Activated B cell treated with CpG ODN at 0.5 μM for 24 hours (primary cell): ENCODE data around the gene CDH20. TPM values are rescaled to one million over a fixed set of nuclear protein-coding genes. Genes with fewer than 3 reads are reported as not detected.

Experiments used
- ATAC-seq: fragments of 200-7000 bp; cut with Tn5 transposase; one replicate; pipeline ENCODE4 v1.10.0; 2021; ENCODE audit warnings: low read depth, mild to moderate bottlenecking, moderate library complexity
- CTCF ChIA-PET: fragments of 350-600 bp; sonication (Branson Sonifier 250); formaldehyde crosslinking; loops from one replicate; lab custom pipeline; 2021; ENCODE audit warnings: antibody characterized with exemption; lab: Charles Lee
- POLR2A ChIA-PET: fragments of 350-600 bp; sonication (Branson Sonifier 250); formaldehyde crosslinking; loops from one replicate; lab custom pipeline; 2021; ENCODE audit warnings: antibody characterized with exemption; lab: Charles Lee
- DNase-seq: peaks from one replicate; pipeline ENCODE4 v3.0.0; 2022
- H3K27ac Mint-ChIP-seq: one replicate; pipeline ENCODE4 v1.8.0; 2020; ENCODE audit warnings: mixed read lengths
- H3K27me3 Mint-ChIP-seq: one replicate; pipeline ENCODE4 v1.8.0; 2021; ENCODE audit warnings: mixed read lengths
- H3K36me3 Mint-ChIP-seq: one replicate; pipeline ENCODE4 v1.8.0; 2021; ENCODE audit warnings: low read depth, mixed read lengths
- H3K4me1 Mint-ChIP-seq: one replicate; pipeline ENCODE4 v1.8.0; 2021; ENCODE audit warnings: mixed read lengths
- H3K4me3 Mint-ChIP-seq: one replicate; pipeline ENCODE4 v1.8.0; 2020; ENCODE audit warnings: mild to moderate bottlenecking, mixed read lengths
- H3K9me3 Mint-ChIP-seq: one replicate; pipeline ENCODE4 v1.8.0; 2020; ENCODE audit warnings: mixed read lengths
- CTCF ChIP-seq: fragments of 200-600 bp; IDR thresholded peaks from one replicate; pipeline ENCODE4 v1.8.0; 2022; ENCODE audit warnings: antibody characterized with exemption, mild to moderate bottlenecking
- intact Hi-C: fragments of 100-400 bp; cut with micrococcal nuclease; formaldehyde crosslinking; loops from one replicate; pipeline ENCODE4 v1.15.1; 2024
- total RNA-seq: library from RNA; stranded (reverse); gene quantifications from 2 replicates; pipeline ENCODE4 v1.2.3, GENCODE V29; 2022

Gene CDH20
- total RNA-seq, 1 donor from 2014 or later: 0.07 TPM

DNA sequence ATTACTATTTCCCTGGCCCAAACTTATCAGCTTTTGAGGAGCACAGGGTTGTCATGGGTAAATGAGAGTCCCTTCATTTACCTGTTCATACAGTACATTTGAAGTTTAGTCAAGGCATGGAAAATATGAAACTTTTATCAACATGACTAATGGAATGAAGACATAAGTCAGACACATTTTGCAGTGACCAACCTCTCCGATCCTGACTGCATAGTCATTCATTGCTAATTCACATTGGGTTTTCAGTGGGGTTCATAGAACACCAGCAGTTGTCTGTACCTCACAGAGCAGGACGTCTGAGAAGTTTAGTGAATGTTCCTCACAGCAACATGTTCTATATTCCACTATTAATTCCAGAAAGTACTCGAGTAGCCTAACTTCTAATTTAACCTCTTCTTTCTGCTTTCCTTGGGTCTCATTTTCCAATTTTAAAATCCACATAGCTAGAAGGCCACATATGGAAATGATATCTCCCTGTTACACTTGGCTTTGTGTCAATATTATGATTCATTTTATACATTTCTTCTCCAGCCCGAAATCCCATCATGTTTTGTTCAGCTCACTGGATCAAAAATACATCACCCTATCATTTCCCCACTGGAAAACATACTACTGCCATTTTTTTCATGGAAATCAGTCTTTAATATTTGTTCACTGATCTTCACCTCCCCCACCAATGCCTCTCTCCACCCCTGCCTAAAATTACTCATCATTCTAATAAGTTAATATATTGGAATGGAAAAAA is 65.9 kb downstream of the CDH20 start:
- Mint-ChIP-seq H3K27me3 (peaks cover 4% of the 10 kb centered on the region), H3K36me3 (no peaks in the 10 kb centered on the region), H3K4me1 (no peaks in the 10 kb centered on the region), H3K9me3 (peaks cover 5% of the 10 kb centered on the region), H3K4me3 (no peak overlapping the region), H3K27ac (no peak overlapping the region)
- ChIA-PET CTCF (no interaction called here), POLR2A (no interaction called here)
- no peak for DNase-seq
- intact Hi-C loops: no loop called here
- no peak for TF ChIP-seq CTCF
- no peak for ATAC-seq

- no peak for TF ChIP-seq CTCF
- ChIA-PET CTCF (no interaction called here), POLR2A (no interaction called here)
- H3K27me3 Mint-ChIP-seq: peaks cover 4% of the 10 kb centered on the region
- no peak overlapping the region for H3K4me3 Mint-ChIP-seq
- H3K4me1 Mint-ChIP-seq: no peaks in the 10 kb centered on the region
- no peak for DNase-seq
- no peak for ATAC-seq
- H3K9me3 Mint-ChIP-seq: peaks cover 5% of the 10 kb centered on the region
- no peak overlapping the region for H3K27ac Mint-ChIP-seq
- intact Hi-C loops: no loop called here
- H3K36me3 Mint-ChIP-seq: no peaks in the 10 kb centered on the region
Observed at GRCh38 chr18:61400016-61400635, 66.9 kb downstream of the CDH20 start.

GRCh38 chr18:61400716-61401115 is 67.5 kb downstream of the CDH20 start:
- intact Hi-C loops: no loop called here
- ATAC-seq: no peak
- Mint-ChIP-seq H3K27ac (no peak overlapping the region), H3K27me3 (peaks cover 4% of the 10 kb centered on the region), H3K4me3 (no peak overlapping the region), H3K36me3 (no peaks in the 10 kb centered on the region), H3K9me3 (peaks cover 5% of the 10 kb centered on the region), H3K4me1 (no peaks in the 10 kb centered on the region)
- POLR2A ChIA-PET: no interaction called here
- CTCF ChIA-PET: no interaction called here
- DNase-seq: no peak
- TF ChIP-seq CTCF: no peak

- ChIA-PET POLR2A (no interaction called here), CTCF (no interaction called here)
- Mint-ChIP-seq H3K27me3 (peaks cover 4% of the 10 kb centered on the region), H3K9me3 (peaks cover 5% of the 10 kb centered on the region), H3K4me1 (no peaks in the 10 kb centered on the region), H3K27ac (no peak overlapping the region), H3K36me3 (no peaks in the 10 kb centered on the region), H3K4me3 (no peak overlapping the region)
- no peak for ATAC-seq
- intact Hi-C loops: no loop called here
- DNase-seq: no peak
- TF ChIP-seq CTCF: no peak
Observed at GRCh38 chr18:61402726-61403125, 69.5 kb downstream of the CDH20 start.

GRCh38 chr18:61413396-61413795 is 80.2 kb downstream of the CDH20 start:
- Mint-ChIP-seq H3K27me3 (no peaks in the 10 kb centered on the region), H3K9me3 (no peaks in the 10 kb centered on the region), H3K4me1 (no peaks in the 10 kb centered on the region), H3K36me3 (no peaks in the 10 kb centered on the region), H3K27ac (no peak overlapping the region), H3K4me3 (no peak overlapping the region)
- DNase-seq: no peak
- ChIA-PET POLR2A (no interaction called here), CTCF (no interaction called here)
- intact Hi-C loops: no loop called here
- ATAC-seq: no peak
- no peak for TF ChIP-seq CTCF
